IMR-90 (cell line): ENCODE measurements around the gene OSBPL9. TPM values are rescaled to one million over a fixed set of nuclear protein-coding genes. Genes with fewer than 3 reads are reported as not detected.

Experiments used
- ATAC-seq: fragments of 200-7000 bp; cut with Tn5 transposase; 2 replicates; pipeline ENCODE4 v1.9.1; 2020; ENCODE audit warnings: low read depth, mild to moderate bottlenecking, moderate library complexity
- BruUV-seq: library from RNA; stranded (reverse); fragments of 400-500 nt; replicated peaks from 2 replicates; lab custom pipeline; 2021; lab: Mats Ljungman, UMichigan
- CTCF ChIA-PET: fragments of 300-600 bp; formaldehyde crosslinking; extraction: SDS; loops from one replicate; lab custom pipeline; 2021; ENCODE audit warnings: antibody characterized with exemption; lab: Yijun Ruan, JAX
- POLR2A ChIA-PET: fragments of 300-600 bp; sonication (Branson Sonifier 250); formaldehyde crosslinking; loops from one replicate; lab custom pipeline; 2022; ENCODE audit warnings: antibody characterized with exemption; ENCODE audit not compliant: unreplicated experiment; lab: Charles Lee
- DNase-seq: peaks from one replicate; pipeline ENCODE4 v3.0.0; 2013
- H2AFZ ChIP-seq: replicated peaks from 2 replicates; pipeline ENCODE3; 2013; ENCODE audit warnings: low read length, mild to moderate bottlenecking; ENCODE audit not compliant: poor library complexity
- H2AK5ac ChIP-seq: 2 replicates; pipeline ENCODE4 v1.6.1; 2013; ENCODE audit warnings: low read depth, low read length, inconsistent platforms
- H2AK9ac ChIP-seq: replicated peaks from 2 replicates; pipeline ENCODE3; 2013; ENCODE audit warnings: mild to moderate bottlenecking, low read depth, low read length, moderate library complexity; ENCODE audit not compliant: poor library complexity
- H2BK120ac ChIP-seq: 2 replicates; pipeline ENCODE4 v1.6.1; 2013; ENCODE audit warnings: low read depth, low read length, inconsistent platforms
- H2BK15ac ChIP-seq: 3 replicates; pipeline ENCODE4 v1.6.1; 2013; ENCODE audit warnings: low read depth, low read length, inconsistent platforms
- H2BK20ac ChIP-seq: 2 replicates; pipeline ENCODE4 v1.6.1; 2013; ENCODE audit warnings: low read depth, mild to moderate bottlenecking, inconsistent platforms, low read length, moderate library complexity
- H2BK5ac ChIP-seq: 2 replicates; pipeline ENCODE4 v1.6.1; 2013; ENCODE audit warnings: mild to moderate bottlenecking, low read depth, low read length, inconsistent platforms; ENCODE audit not compliant: poor library complexity, severe bottlenecking
- H3K14ac ChIP-seq: replicated peaks from 2 replicates; pipeline ENCODE4 v1.6.1; 2013; ENCODE audit warnings: low read depth, low read length, inconsistent platforms
- H3K18ac ChIP-seq: 2 replicates; pipeline ENCODE4 v1.6.1; 2013; ENCODE audit warnings: low read depth, low read length, control low read depth
- H3K23ac ChIP-seq: 2 replicates; pipeline ENCODE4 v1.6.1; 2013; ENCODE audit warnings: low read depth, low read length, inconsistent platforms
- H3K27ac ChIP-seq: 2 replicates; pipeline ENCODE4 v1.5.1; 2013; ENCODE audit warnings: mild to moderate bottlenecking, control low read depth, low read length; ENCODE audit not compliant: insufficient read depth
- H3K27me3 ChIP-seq: 2 replicates; pipeline ENCODE4 v1.6.1; 2013; ENCODE audit warnings: low read length; ENCODE audit not compliant: control insufficient read depth, insufficient read depth
- H3K36me3 ChIP-seq: 2 replicates; pipeline ENCODE4 v1.6.1; 2013; ENCODE audit warnings: low read length, mixed read lengths; ENCODE audit not compliant: control insufficient read depth, insufficient read depth
- H3K4ac ChIP-seq: 2 replicates; pipeline ENCODE4 v1.6.1; 2013; ENCODE audit warnings: low read depth, low read length, inconsistent platforms
- H3K4me1 ChIP-seq: 2 replicates; pipeline ENCODE4 v1.6.1; 2013; ENCODE audit warnings: low read length, mixed read lengths; ENCODE audit not compliant: control insufficient read depth, insufficient read depth
- H3K4me2 ChIP-seq: 2 replicates; pipeline ENCODE4 v1.6.1; 2013; ENCODE audit warnings: low read depth, mild to moderate bottlenecking, control low read depth, low read length, moderate library complexity
- H3K4me3 ChIP-seq: 2 replicates; pipeline ENCODE4 v1.5.1; 2013; ENCODE audit warnings: low read depth, mild to moderate bottlenecking, control low read depth, low read length, moderate library complexity; ENCODE audit not compliant: insufficient read depth
- H3K56ac ChIP-seq: 2 replicates; pipeline ENCODE4 v1.6.1; 2013; ENCODE audit warnings: low read length, inconsistent platforms; ENCODE audit not compliant: insufficient read depth; ENCODE audit errors: extremely low read depth
- H3K79me1 ChIP-seq, 2 experiments: 2 replicates each; pipeline ENCODE4 v1.6.1; 2013; ENCODE audit warnings: low read length in 2 of 2, inconsistent platforms in 1 of 2, low read depth in 1 of 2
- H3K9ac ChIP-seq: 2 replicates; pipeline ENCODE4 v1.6.1; 2013; ENCODE audit warnings: low read depth, low read length, control low read depth
- H3K9me1 ChIP-seq: 2 replicates; pipeline ENCODE4 v1.6.1; 2013; ENCODE audit warnings: low read length, inconsistent platforms; ENCODE audit not compliant: insufficient read depth
- H3K9me3 ChIP-seq: 2 replicates; pipeline ENCODE4 v1.6.1; 2013; ENCODE audit warnings: low read length; ENCODE audit not compliant: control insufficient read depth, insufficient read depth
- H4K20me1 ChIP-seq: 2 replicates; pipeline ENCODE4 v1.6.1; 2013; ENCODE audit warnings: low read length, inconsistent platforms; ENCODE audit not compliant: insufficient read depth
- H4K5ac ChIP-seq: 2 replicates; pipeline ENCODE4 v1.6.1; 2013; ENCODE audit warnings: mild to moderate bottlenecking, low read depth, low read length, control low read depth
- H4K8ac ChIP-seq, 2 experiments: 2 replicates each; pipeline ENCODE4 v1.6.1; 2013; ENCODE audit warnings: low read depth in 2 of 2, low read length in 2 of 2, control low read depth in 1 of 2, inconsistent platforms in 1 of 2
- H4K91ac ChIP-seq: 2 replicates; pipeline ENCODE4 v1.6.1; 2013; ENCODE audit warnings: low read depth, low read length, inconsistent platforms; ENCODE audit not compliant: insufficient read depth
- BHLHE40 ChIP-seq: fragments of 150-350 bp; IDR thresholded peaks from 2 replicates; pipeline ENCODE4 v1.6.1; 2016; ENCODE audit warnings: mild to moderate bottlenecking, low read depth, low read length
- CEBPB ChIP-seq: IDR thresholded peaks from 2 replicates; pipeline ENCODE4 v1.6.1; 2012; ENCODE audit warnings: low read depth, low read length, improper control_type of control experiment
- CHD1 ChIP-seq: IDR thresholded peaks from 2 replicates; pipeline ENCODE4 v1.6.1; 2012; ENCODE audit warnings: low read depth, low read length, improper control_type of control experiment
- CTCF ChIP-seq: conservative IDR thresholded peaks from 2 replicates; pipeline ENCODE4 v1.5.1; 2012; ENCODE audit warnings: mild to moderate bottlenecking, low read depth, low read length, improper control_type of control experiment
- ELK1 ChIP-seq: fragments of 150-350 bp; IDR thresholded peaks from 2 replicates; pipeline ENCODE4 v1.6.1; 2016; ENCODE audit warnings: low read depth, mild to moderate bottlenecking, low read length, moderate library complexity, borderline replicate concordance
- FOS ChIP-seq: fragments of 150-350 bp; IDR thresholded peaks from 2 replicates; pipeline ENCODE4 v1.6.1; 2016; ENCODE audit warnings: low read depth, low read length
- MAFK ChIP-seq: IDR thresholded peaks from 2 replicates; pipeline ENCODE4 v1.6.1; 2012; ENCODE audit warnings: low read depth, low read length, improper control_type of control experiment
- MAZ ChIP-seq: IDR thresholded peaks from 2 replicates; pipeline ENCODE4 v1.6.1; 2012; ENCODE audit warnings: low read depth, mild to moderate bottlenecking, low read length, improper control_type of control experiment, moderate library complexity, borderline replicate concordance
- MXI1 ChIP-seq: IDR thresholded peaks from 2 replicates; pipeline ENCODE4 v1.6.1; 2012; ENCODE audit warnings: low read depth, mild to moderate bottlenecking, low read length, moderate library complexity, borderline replicate concordance
- NFE2L2 ChIP-seq: fragments of 150-350 bp; IDR thresholded peaks from 2 replicates; pipeline ENCODE4 v1.6.1; 2016; ENCODE audit warnings: low read depth, mild to moderate bottlenecking, low read length
- POLR2A ChIP-seq: IDR thresholded peaks from 2 replicates; pipeline ENCODE4 v1.6.1; 2012; ENCODE audit warnings: mild to moderate bottlenecking, low read depth, low read length
- RAD21 ChIP-seq: IDR thresholded peaks from 2 replicates; pipeline ENCODE4 v1.6.1; 2012; ENCODE audit warnings: low read length, improper control_type of control experiment
- RCOR1 ChIP-seq: IDR thresholded peaks from 2 replicates; pipeline ENCODE4 v1.6.1; 2012; ENCODE audit warnings: mild to moderate bottlenecking, low read length, improper control_type of control experiment; ENCODE audit not compliant: insufficient replicate concordance
- RFX5 ChIP-seq: IDR thresholded peaks from 2 replicates; pipeline ENCODE4 v1.8.0; 2012; ENCODE audit warnings: low read depth, mild to moderate bottlenecking, low read length, moderate library complexity
- SMC3 ChIP-seq: fragments of 150-350 bp; IDR thresholded peaks from 2 replicates; pipeline ENCODE4 v1.6.1; 2016; ENCODE audit warnings: low read depth, mild to moderate bottlenecking, antibody characterized with exemption, low read length, moderate library complexity
- USF2 ChIP-seq: fragments of 150-350 bp; IDR thresholded peaks from 2 replicates; pipeline ENCODE4 v1.6.1; 2017; ENCODE audit warnings: mild to moderate bottlenecking, antibody characterized with exemption, low read length, low read depth
- WGBS, 2 experiments: methylation state at CpG; one replicate each; pipeline versions ENCODE4 v1.1.5 to v1.1.7; 2013; ENCODE audit warnings: missing lambda C conversion rate in 2 of 2; ENCODE audit not compliant: insufficient read length in 1 of 2; ENCODE audit errors: extremely low coverage in 2 of 2; 5-methylcytosine and 5-hydroxymethylcytosine counted together
- dilution Hi-C: fragments of 300-500 bp; cut with HindIII; formaldehyde crosslinking; loops from one replicate; pipeline ENCODE4 v1.14.3; 2018; ENCODE audit warnings: low sequenced_read_pairs; ENCODE audit not compliant: unreplicated experiment
- in situ Hi-C: fragments of 300-500 bp; cut with MboI; formaldehyde crosslinking; loops from 3 replicates; pipeline ENCODE4 v1.14.3; 2019; ENCODE audit warnings: low sequenced_read_pairs, inconsistent platforms, mixed read lengths
- intact Hi-C: fragments of 100-400 bp; cut with micrococcal nuclease; formaldehyde crosslinking; loops from 2 replicates; pipeline ENCODE4 v1.10.0; 2022
- polyA plus RNA-seq, 3 experiments: library from polyadenylated mRNA; depleted of rRNA; stranded (reverse); fragments of >200 nt; gene quantifications; 2 replicates each; pipeline ENCODE4 v1.2.3, GENCODE V29; 2012; ENCODE audit warnings: low replicate concordance in 1 of 3
- total RNA-seq: library from RNA; depleted of rRNA; stranded (reverse); fragments of >200 nt; gene quantifications from 2 replicates; pipeline ENCODE4 v1.2.3, GENCODE V29; 2012

OSBPL9 gene
- total and polyA plus RNA-seq, 2 of the 4 experiments (the other 2 are of a cell fraction): 51.4 to 127 TPM

GRCh38 chr1:51716746-51717145 is 99.9 kb downstream of the OSBPL9 start:
- Histone ChIP-seq H4K8ac (no peak overlapping the region), H3K9ac (no peak overlapping the region), H3K9me1 (0 out of 2 replicates have a peak, but pooled peaks cover 4% of the 10 kb centered on the region), H3K27ac (no peak overlapping the region), H3K9me3 (no peaks in the 10 kb centered on the region), H3K18ac (no peak overlapping the region), H3K27me3 (no peaks in the 10 kb centered on the region), H3K14ac (no peak overlapping the region), H2AK5ac (no peak overlapping the region), H4K91ac (no peak overlapping the region), H3K4me2 (no peak overlapping the region), H3K23ac (no peak overlapping the region), H2AK9ac (no peak overlapping the region), H2BK15ac (no peak overlapping the region), H2BK5ac (no peak overlapping the region), H3K4ac (no peak overlapping the region), H2BK20ac (no peak overlapping the region), H2BK120ac (no peak overlapping the region), H3K56ac (no peak overlapping the region), H3K4me3 (no peak overlapping the region), H3K79me1 (peaks cover 9 to 14% of the 10 kb centered on the region in 2 experiments; a peak in 2 of 4 replicates), H3K4me1 (no peaks in the 10 kb centered on the region), H3K36me3 (no peaks in the 10 kb centered on the region), H4K5ac (no peak overlapping the region), H4K20me1 (no peaks in the 10 kb centered on the region), H2AFZ (no peak overlapping the region)
- no TSS peak for BruUV-seq
- ChIA-PET CTCF (interaction anchor here (0.5 kb wide), 1 partner anchor 296 kb away, joined by 3 read pairs; no protein-coding TSS in a partner anchor), POLR2A (no interaction called here)
- DNase-seq (no peak), ATAC-seq (no peak)
- intact Hi-C loops (no loop called here), in situ Hi-C loops (no loop called here), dilution Hi-C loops (no loop called here)
- TF ChIP-seq SMC3 (no peak), MAZ (no peak), BHLHE40 (no peak), USF2 (no peak), RAD21 (no peak), MAFK (no peak), NFE2L2 (no peak), RCOR1 (no peak), CTCF (no peak), POLR2A (no peak), FOS (no peak), RFX5 (no peak), CHD1 (no peak), ELK1 (no peak), CEBPB (no peak), MXI1 (no peak)
- no CpG with 5 or more reads among the region's 3 CpGs for WGBS, 2 experiments
